HG02623 (cell line): ENCODE measurements around the gene HAGH.

Experiments used
- ATAC-seq: cut with Tn5 transposase; IDR thresholded peaks from one replicate; pipeline ENCODE4 v1.9.1; 2021; ENCODE audit warnings: moderate library complexity; ENCODE audit not compliant: unreplicated experiment

The HAGH gene

GRCh38 chr16:1775846-1776671 is 50.6 kb downstream of the HAGH start:
- ATAC-seq, result no peak

GRCh38 chr16:1775006-1775845 is 51.4 kb downstream of the HAGH start:
- ATAC-seq, result no peak

GRCh38 chr16:1774448-1774780 is 52.2 kb downstream of the HAGH start:
- no peak for ATAC-seq

- no peak for ATAC-seq
These were observed 52.8 kb downstream of the HAGH start for GRCh38 chr16:1773703-1774447.

- ATAC-seq, result peak; percentile 43
These were observed 53.5 kb downstream of the HAGH start, which contains the start of gene MRPS34 for GRCh38 chr16:1772908-1773702. Gene MRPS34 (minus strand): TSS chr16:1773134. CDS start chr16:1773119, 15 bp downstream.

GRCh38 chr16:1772362-1772907 is 54.2 kb downstream of the HAGH start, which contains the start of gene EME2:
Gene EME2 (plus strand): TSS chr16:1772810. CDS start chr16:1773228, 418 bp downstream.
- ATAC-seq, result peak; percentile 12

DNA sequence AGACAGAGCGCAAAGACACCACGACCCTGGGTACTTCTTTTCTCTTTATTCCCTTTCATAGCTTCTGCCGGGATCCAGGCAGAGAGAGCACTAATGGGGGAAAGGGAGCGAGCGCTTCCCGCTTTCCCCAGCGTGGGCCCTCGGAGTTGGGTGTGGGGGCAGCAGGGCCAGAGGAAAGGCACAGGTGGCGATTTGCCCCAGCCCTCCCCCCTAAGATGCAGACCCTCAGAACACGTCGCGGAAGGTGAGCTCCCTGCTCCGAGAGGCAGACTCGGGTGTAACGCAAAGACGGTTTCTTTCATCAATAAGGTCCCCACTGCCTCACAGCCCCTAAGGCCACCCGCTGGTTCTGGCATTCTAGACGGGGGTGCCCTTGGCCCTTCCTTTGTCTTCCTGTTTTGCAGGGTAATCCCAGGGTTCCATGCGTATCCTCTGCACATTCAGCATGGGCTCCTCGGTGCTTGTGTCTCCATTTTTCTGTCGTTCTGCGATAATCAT is 54.7 kb downstream of the HAGH start:
- ATAC-seq, result no peak

DNA sequence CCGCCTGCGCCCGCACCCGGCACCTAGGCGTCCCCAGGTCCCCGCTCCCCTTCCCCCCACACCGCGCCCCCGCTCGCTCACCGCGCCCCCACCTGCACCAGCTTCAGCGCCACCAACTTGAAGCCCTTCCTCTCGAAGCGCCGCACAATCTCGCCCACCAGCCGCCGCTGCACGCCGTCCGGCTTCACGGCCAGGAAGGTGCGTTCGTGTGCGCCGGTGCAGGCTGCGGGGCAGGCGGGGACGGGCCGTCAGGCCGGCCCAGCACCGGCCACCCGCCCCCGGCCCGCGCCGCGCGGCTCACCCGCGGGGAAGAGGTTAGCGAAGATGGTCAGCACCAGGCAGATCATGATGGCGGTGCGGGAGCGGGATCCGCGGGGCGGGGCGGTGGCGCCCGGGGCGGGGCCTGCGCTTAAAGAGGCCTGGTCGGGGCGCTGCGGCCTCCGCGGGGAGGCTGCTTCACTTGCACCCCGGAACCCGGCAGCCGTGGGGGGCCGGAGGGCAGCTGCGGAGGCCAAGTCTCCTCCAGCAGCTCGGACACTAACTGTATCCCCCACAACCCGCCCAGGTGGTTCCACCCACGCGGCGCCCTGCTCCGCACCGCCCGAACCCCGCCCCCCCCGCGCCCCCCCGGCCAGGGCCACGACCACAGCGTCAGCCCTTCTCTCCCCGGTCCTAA is 55.3 kb downstream of the HAGH start, which contains the start of gene NME3:
Gene NME3 (minus strand): TSS at position 356 of the 676 bp plus-strand sequence. CDS start 9 bp downstream, at position 347.
- no peak for ATAC-seq

- no peak for ATAC-seq
These were observed 56.1 kb downstream of the HAGH start for GRCh38 chr16:1770328-1771187.

GRCh38 chr16:1769402-1770300 is 57.0 kb downstream of the HAGH start:
- ATAC-seq, result no peak

GRCh38 chr16:1768767-1769401 is 57.7 kb downstream of the HAGH start:
- ATAC-seq, result no peak

DNA sequence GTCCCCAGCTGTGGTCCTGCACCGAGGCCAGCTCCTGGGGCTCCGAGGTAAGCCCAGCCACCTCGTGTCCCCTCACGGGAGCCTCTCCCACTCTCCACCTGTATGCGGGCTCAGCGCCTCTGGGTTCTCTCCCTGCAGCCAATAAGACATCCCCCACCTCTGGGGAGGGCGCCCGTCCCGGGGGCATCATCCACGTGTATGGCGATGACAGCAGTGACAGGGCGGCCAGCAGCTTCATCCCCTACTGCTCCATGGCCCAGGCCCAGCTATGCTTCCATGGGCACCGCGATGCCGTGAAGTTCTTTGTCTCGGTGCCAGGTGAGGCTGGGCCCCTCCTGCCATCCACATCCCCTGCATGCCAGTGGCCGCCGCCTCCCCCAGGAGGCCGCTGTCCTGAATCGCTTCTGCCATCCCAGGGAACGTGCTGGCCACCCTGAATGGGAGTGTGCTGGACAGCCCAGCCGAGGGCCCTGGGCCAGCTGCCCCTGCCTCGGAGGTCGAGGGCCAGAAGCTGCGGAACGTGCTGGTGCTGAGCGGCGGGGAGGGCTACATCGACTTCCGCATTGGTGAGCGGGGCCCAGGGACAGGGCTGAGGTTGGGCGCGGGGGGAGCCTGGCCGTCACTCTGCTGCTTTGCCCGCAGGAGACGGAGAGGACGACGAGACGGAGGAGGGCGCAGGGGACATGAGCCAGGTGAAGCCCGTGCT is 58.4 kb downstream of the HAGH start:
- ATAC-seq, result no peak

DNA sequence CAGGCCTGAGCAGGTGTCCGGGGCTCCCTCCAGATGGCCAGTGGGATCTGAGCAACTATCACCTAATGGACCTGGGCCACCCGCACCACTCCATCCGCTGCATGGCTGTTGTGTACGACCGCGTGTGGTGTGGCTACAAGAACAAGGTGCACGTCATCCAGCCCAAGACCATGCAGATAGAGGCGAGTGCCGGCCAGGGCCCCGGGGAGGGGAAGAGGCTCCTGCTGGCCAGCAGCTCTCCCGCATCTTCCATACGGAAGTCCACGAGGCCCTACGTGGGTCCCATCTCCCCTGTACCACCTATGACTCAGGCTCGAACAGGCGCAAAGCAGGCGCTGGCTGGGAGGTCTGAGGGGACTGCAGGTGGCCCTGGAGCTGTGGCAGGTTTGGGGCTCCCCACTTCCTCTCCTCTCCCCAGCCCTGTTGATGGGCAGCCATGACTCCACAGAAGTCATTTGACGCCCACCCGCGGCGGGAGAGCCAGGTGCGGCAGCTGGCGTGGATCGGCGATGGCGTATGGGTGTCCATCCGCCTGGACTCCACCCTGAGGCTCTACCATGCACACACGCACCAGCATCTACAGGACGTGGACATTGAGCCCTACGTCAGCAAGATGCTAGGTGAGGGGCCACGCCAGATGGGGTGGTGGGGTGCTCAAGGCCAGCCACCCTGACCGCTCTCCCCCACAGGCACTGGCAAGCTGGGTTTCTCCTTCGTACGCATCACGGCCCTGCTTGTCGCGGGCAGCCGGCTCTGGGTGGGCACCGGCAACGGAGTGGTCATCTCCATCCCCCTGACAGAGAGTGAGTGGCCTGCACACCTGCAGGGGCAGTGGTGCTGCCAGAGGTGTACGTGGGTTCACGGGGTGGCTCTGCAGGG is 59.3 kb downstream of the HAGH start:
- no peak for ATAC-seq

DNA sequence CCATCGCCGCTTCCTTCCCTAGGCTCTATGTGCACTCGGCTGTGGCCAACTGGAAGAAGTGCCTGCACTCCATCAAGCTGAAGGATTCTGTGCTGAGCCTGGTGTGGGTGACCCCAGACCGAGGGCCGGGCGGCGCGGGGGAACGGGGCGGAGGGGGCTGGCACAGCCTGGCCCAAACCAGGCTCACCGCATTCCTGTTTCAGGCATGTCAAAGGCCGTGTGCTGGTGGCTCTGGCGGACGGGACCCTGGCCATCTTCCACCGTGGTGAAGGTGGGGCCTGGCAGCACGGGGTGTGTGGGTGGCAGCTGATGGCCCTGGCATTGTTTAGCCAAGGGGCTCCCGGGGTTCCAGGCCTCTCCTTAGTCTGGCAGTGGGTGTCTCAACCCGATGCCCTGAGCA is 59.9 kb downstream of the HAGH start:
- no peak for ATAC-seq

- ATAC-seq, result no peak
These were observed 60.4 kb downstream of the HAGH start for GRCh38 chr16:1766231-1766630.
